ENCODE measurements around the gene RPS6KA6. TPM values are rescaled to one million over a fixed set of nuclear protein-coding genes. Genes with fewer than 3 reads are reported as not detected.

Gene RPS6KA6
- total and polyA plus RNA-seq, 2 donors (not counting 1 experiment from before 2014, with no cell fraction given) = 0.37 to 0.59 TPM

- Mint-ChIP-seq H3K27me3 (no peaks in the 10 kb centered on the region), H3K4me1 (no peaks in the 10 kb centered on the region), H3K9me3 (ENCODE audit: insufficient read depth) (no peaks in the 10 kb centered on the region), H3K27ac (no peak overlapping the region), H3K4me3 (no peak overlapping the region)
- no peak overlapping the region for H3K27ac ChIP-seq (ENCODE audit: low read length in 2 of 2)
- H3K4me2 ChIP-seq (replicated peaks; ENCODE audit: low read depth, low read length, poor library complexity, severe bottlenecking) = no peak overlapping the region
- TF ChIP-seq CTCF (IDR thresholded peaks at IDR 0.05) (no peak), EZH2 (IDR thresholded peaks at IDR 0.05; ENCODE audit: borderline replicate concordance, insufficient read depth, low read depth, low read length, poor library complexity, severe bottlenecking) (no peak)
- H3K27me3 ChIP-seq (replicated peaks in 1 of 4; ENCODE audit: control extremely low read depth in 1 of 4, control insufficient read depth in 3 of 4, insufficient read depth in 4 of 4, low read length in 3 of 4) = no peaks in the 10 kb centered on the region
- DNase-seq = no peak
- no peak overlapping the region for H3K9ac ChIP-seq (ENCODE audit: low read length)
- H3K9me3 ChIP-seq (ENCODE audit: control extremely low read depth in 1 of 3, control insufficient read depth in 2 of 3, insufficient read depth in 1 of 3, low read length in 2 of 3) = no peaks in the 10 kb centered on the region
- H3K79me2 ChIP-seq (ENCODE audit: control insufficient read depth, insufficient read depth, low read length) = no peaks in the 10 kb centered on the region
- ChIA-PET CTCF (no interaction called here), POLR2A (no interaction called here)
- no CpG with 5 or more reads among the region's 1 CpG for WGBS (ENCODE audit: insufficient coverage)
- no peak overlapping the region for H2AFZ ChIP-seq (ENCODE audit: insufficient read depth, low read depth, low read length, poor library complexity, severe bottlenecking)
- intact Hi-C loops (cut with micrococcal nuclease) = no loop called here
- H3K4me1 ChIP-seq (ENCODE audit: control insufficient read depth in 2 of 2, insufficient read depth in 2 of 2, low read length in 2 of 2) = no peaks in the 10 kb centered on the region
- H3K36me3 ChIP-seq (replicated peaks in 1 of 2; ENCODE audit: control extremely low read depth in 1 of 2, control insufficient read depth in 1 of 2, extremely low read depth in 1 of 2, insufficient read depth in 2 of 2, low read length in 1 of 2) = no peaks in the 10 kb centered on the region
- no peak for ATAC-seq (ENCODE audit: low read depth)
- no peak overlapping the region for H3K4me3 ChIP-seq (ENCODE audit: control extremely low read depth in 1 of 5, extremely low read depth in 1 of 5, insufficient read depth in 1 of 5, low read depth in 2 of 5, low read length in 4 of 5)
- no peaks in the 10 kb centered on the region for H4K20me1 ChIP-seq (ENCODE audit: control insufficient read depth, insufficient read depth, low read length, poor library complexity, severe bottlenecking)
Measured at GRCh38 chrX:84156821-84157220, 31.2 kb downstream of the RPS6KA6 start.

- H3K4me2 ChIP-seq (replicated peaks; ENCODE audit: low read depth, low read length, poor library complexity, severe bottlenecking) = no peak overlapping the region
- H3K36me3 ChIP-seq (replicated peaks in 1 of 2; ENCODE audit: control extremely low read depth in 1 of 2, control insufficient read depth in 1 of 2, extremely low read depth in 1 of 2, insufficient read depth in 2 of 2, low read length in 1 of 2) = no peaks in the 10 kb centered on the region
- no peak overlapping the region for H2AFZ ChIP-seq (ENCODE audit: insufficient read depth, low read depth, low read length, poor library complexity, severe bottlenecking)
- H3K9ac ChIP-seq (ENCODE audit: low read length) = no peak overlapping the region
- no peaks in the 10 kb centered on the region for H3K9me3 ChIP-seq (ENCODE audit: control extremely low read depth in 1 of 3, control insufficient read depth in 2 of 3, insufficient read depth in 1 of 3, low read length in 2 of 3)
- H3K4me1 ChIP-seq (ENCODE audit: control insufficient read depth in 2 of 2, insufficient read depth in 2 of 2, low read length in 2 of 2) = no peaks in the 10 kb centered on the region
- no peak overlapping the region for H3K27ac ChIP-seq (ENCODE audit: low read length in 2 of 2)
- CTCF ChIA-PET = no interaction called here
- H3K4me3 Mint-ChIP-seq = no peak overlapping the region
- no peaks in the 10 kb centered on the region for H3K9me3 Mint-ChIP-seq (ENCODE audit: insufficient read depth)
- no peaks in the 10 kb centered on the region for H4K20me1 ChIP-seq (ENCODE audit: control insufficient read depth, insufficient read depth, low read length, poor library complexity, severe bottlenecking)
- H3K27me3 ChIP-seq (replicated peaks in 1 of 4; ENCODE audit: control extremely low read depth in 1 of 4, control insufficient read depth in 3 of 4, insufficient read depth in 4 of 4, low read length in 3 of 4) = no peaks in the 10 kb centered on the region
- POLR2A ChIA-PET = no interaction called here
- H3K79me2 ChIP-seq (ENCODE audit: control insufficient read depth, insufficient read depth, low read length) = no peaks in the 10 kb centered on the region
- WGBS (ENCODE audit: insufficient coverage) = no CpG with 5 or more reads among the region's 3 CpGs
- H3K4me3 ChIP-seq (ENCODE audit: control extremely low read depth in 1 of 5, extremely low read depth in 1 of 5, insufficient read depth in 1 of 5, low read depth in 2 of 5, low read length in 4 of 5) = no peak overlapping the region
- no peak for ATAC-seq (ENCODE audit: low read depth)
- DNase-seq = no peak
- intact Hi-C loops (cut with micrococcal nuclease) = no loop called here
- no peaks in the 10 kb centered on the region for H3K4me1 Mint-ChIP-seq
- no peak overlapping the region for H3K27ac Mint-ChIP-seq
- no peak for TF ChIP-seq CTCF (IDR thresholded peaks at IDR 0.05)
- TF ChIP-seq EZH2 (IDR thresholded peaks at IDR 0.05; ENCODE audit: borderline replicate concordance, insufficient read depth, low read depth, low read length, poor library complexity, severe bottlenecking) = no peak
- no peaks in the 10 kb centered on the region for H3K27me3 Mint-ChIP-seq
Measured at GRCh38 chrX:84155938-84156337, 32.1 kb downstream of the RPS6KA6 start.

Measured in B cell (primary cell).